ENCODE measurements around the gene LTC4S.
"Not testable (repeated sequence)": the region's sequence is repeated elsewhere in the genome, so short reads cannot be mapped to it uniquely, and the experiment has no call there.

The LTC4S gene

GRCh38 chr5:179829732-179830435, 36.1 kb downstream of the LTC4S start:
- no peak for DNase-seq

GRCh38 chr5:179830818-179831468, 37.2 kb downstream of the LTC4S start:
- DNase-seq, result no peak

GRCh38 chr5:179832039-179832745, 38.4 kb downstream of the LTC4S start:
- no peak for DNase-seq

- DNase-seq, result no peak
Measured at GRCh38 chr5:179833056-179833708, 39.4 kb downstream of the LTC4S start.

GRCh38 chr5:179833709-179834070, 39.9 kb downstream of the LTC4S start:
- DNase-seq, result no peak

- no peak for DNase-seq
Measured at GRCh38 chr5:179834120-179834519, 40.3 kb downstream of the LTC4S start.

- not testable (repeated sequence) for DNase-seq
Measured at GRCh38 chr5:179834871-179835270, 41.1 kb downstream of the LTC4S start.

- peak; percentile 59 for DNase-seq
Measured at GRCh38 chr5:179836225-179837019, 42.6 kb downstream of the LTC4S start.

GRCh38 chr5:179837076-179838011, 43.6 kb downstream of the LTC4S start:
- no peak for DNase-seq

- no peak for DNase-seq
Measured at GRCh38 chr5:179839328-179840256, 45.8 kb downstream of the LTC4S start.

GRCh38 chr5:179840321-179840720, 46.5 kb downstream of the LTC4S start:
- DNase-seq, result no peak

- DNase-seq, result no peak
Measured at GRCh38 chr5:179840766-179841165, 47.0 kb downstream of the LTC4S start.

- no peak for DNase-seq
Measured at GRCh38 chr5:179841621-179842020, 47.8 kb downstream of the LTC4S start.

Measured in stimulated activated CD4-positive, alpha-beta T cell treated with anti-CD3 and anti-CD28 coated beads, Interleukin-1b, Interleukin-23, amount 100 ng/mL, for 48 hours (primary cell).